Right atrium auricular region (tissue), 2 donors: Measurements from ENCODE around the gene PARD3B. TPM values are rescaled to one million over a fixed set of nuclear protein-coding genes. Genes with fewer than 3 reads are reported as not detected.
"Not testable (repeated sequence)": the region's sequence is repeated elsewhere in the genome, so short reads cannot be mapped to it uniquely, and the experiment has no call there.

ENCODE experiments used
- DNase-seq: peaks from one replicate; pipeline ENCODE4 v3.0.0-alpha.2; 2019; ENCODE audit warnings: low spot score
- H3K27ac ChIP-seq, 2 donors: fragments of 200-600 bp; sonication (generic); 1 replicate in 1 of 2; 2 replicates in 1 of 2; pipeline ENCODE4 v1.5.1; 2016 to 2019
- H3K27me3 ChIP-seq, 2 donors: fragments of 200-600 bp; sonication (generic); one replicate each; pipeline versions ENCODE4 v1.5.1 to v1.6.0; 2017 to 2019
- H3K36me3 ChIP-seq: fragments of 200-600 bp; sonication (generic); one replicate; pipeline ENCODE4 v1.5.1; 2016
- H3K4me1 ChIP-seq, 2 donors: fragments of 200-600 bp; sonication (generic); one replicate each; pipeline versions ENCODE4 v1.5.1 to v1.6.0; 2017 to 2019
- H3K4me3 ChIP-seq, 2 donors: fragments of 200-600 bp; sonication (generic); 1 replicate in 1 of 2; 2 replicates in 1 of 2; pipeline ENCODE4 v1.5.1; 2017 to 2019; ENCODE audit warnings: mild to moderate bottlenecking in 1 of 2, moderate library complexity in 1 of 2
- H3K9me3 ChIP-seq, 2 donors: fragments of 200-600 bp; sonication (generic); one replicate each; pipeline ENCODE4 v1.5.1; 2019
- total RNA-seq, 2 donors: library from RNA; depleted of rRNA; stranded (reverse); fragments of >200 nt; gene quantifications; one replicate each; pipeline ENCODE4 v1.1.0, GENCODE V29; 2016
- TF ChIP-seq, protein P1 (sequence below), 2 donors: fragments of 200-600 bp; sonication (generic); IDR thresholded peaks; one replicate each; pipeline ENCODE4 v1.5.1; 2019; ENCODE audit warnings: antibody characterized with exemption in 2 of 2

The PARD3B gene
- total RNA-seq, 2 donors from 2014 or later: 7.4 to 12.2 TPM

DNA sequence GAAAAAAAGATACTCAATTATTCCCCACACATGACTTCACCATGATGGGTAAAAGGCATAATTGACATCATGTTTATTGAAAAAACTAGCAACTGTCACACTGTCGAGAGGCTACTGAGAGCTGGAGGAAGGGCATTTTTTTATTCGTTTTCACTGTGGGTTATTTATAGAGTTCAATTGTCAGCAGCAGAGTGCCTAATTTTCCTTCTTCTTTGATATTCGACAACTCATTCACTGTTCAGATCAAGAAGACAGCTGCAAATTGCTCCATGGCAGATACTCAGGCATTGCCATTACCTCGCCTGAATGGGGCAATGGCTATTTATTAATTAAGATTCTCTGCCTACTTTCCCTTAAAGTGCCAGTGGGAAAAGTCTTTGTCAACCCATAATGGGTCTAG lies 939.5 kb downstream of the PARD3B start:
- H3K36me3 ChIP-seq: no peaks in the 10 kb centered on the region
- DNase-seq: no peak
- H3K9me3 ChIP-seq: no peaks in the 10 kb centered on the region
- no peak overlapping the region for H3K27ac ChIP-seq
- H3K27me3 ChIP-seq: no peaks in the 10 kb centered on the region
- TF ChIP-seq, protein P1, sequence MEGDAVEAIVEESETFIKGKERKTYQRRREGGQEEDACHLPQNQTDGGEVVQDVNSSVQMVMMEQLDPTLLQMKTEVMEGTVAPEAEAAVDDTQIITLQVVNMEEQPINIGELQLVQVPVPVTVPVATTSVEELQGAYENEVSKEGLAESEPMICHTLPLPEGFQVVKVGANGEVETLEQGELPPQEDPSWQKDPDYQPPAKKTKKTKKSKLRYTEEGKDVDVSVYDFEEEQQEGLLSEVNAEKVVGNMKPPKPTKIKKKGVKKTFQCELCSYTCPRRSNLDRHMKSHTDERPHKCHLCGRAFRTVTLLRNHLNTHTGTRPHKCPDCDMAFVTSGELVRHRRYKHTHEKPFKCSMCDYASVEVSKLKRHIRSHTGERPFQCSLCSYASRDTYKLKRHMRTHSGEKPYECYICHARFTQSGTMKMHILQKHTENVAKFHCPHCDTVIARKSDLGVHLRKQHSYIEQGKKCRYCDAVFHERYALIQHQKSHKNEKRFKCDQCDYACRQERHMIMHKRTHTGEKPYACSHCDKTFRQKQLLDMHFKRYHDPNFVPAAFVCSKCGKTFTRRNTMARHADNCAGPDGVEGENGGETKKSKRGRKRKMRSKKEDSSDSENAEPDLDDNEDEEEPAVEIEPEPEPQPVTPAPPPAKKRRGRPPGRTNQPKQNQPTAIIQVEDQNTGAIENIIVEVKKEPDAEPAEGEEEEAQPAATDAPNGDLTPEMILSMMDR (IDR thresholded peaks at IDR 0.05): no peak
- no peak overlapping the region for H3K4me3 ChIP-seq
- peaks cover 0 to 4% of the 10 kb centered on the region in 2 donors for H3K4me1 ChIP-seq

DNA sequence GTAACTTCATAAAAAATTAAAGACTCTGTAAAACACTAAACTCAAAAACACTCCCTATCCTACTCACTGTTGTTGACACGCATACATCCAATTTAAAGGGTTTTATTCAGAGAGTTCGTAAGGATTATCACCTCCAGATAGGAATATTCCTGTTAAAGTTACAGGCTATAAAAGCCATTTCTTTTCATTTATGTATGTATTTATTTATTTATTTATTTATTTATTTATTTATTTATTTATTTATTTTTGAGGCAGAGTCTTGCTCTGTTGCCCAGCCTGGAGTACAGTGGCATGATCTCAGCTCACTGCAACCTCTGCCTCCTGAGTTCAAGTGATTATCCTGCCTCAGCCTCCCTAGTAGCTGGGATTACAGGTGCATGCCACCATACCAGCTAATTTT lies 948.3 kb downstream of the PARD3B start:
- not testable (repeated sequence) for H3K27ac ChIP-seq, DNase-seq, H3K27me3 ChIP-seq, H3K36me3 ChIP-seq, H3K4me1 ChIP-seq, H3K9me3 ChIP-seq, H3K4me3 ChIP-seq

DNA sequence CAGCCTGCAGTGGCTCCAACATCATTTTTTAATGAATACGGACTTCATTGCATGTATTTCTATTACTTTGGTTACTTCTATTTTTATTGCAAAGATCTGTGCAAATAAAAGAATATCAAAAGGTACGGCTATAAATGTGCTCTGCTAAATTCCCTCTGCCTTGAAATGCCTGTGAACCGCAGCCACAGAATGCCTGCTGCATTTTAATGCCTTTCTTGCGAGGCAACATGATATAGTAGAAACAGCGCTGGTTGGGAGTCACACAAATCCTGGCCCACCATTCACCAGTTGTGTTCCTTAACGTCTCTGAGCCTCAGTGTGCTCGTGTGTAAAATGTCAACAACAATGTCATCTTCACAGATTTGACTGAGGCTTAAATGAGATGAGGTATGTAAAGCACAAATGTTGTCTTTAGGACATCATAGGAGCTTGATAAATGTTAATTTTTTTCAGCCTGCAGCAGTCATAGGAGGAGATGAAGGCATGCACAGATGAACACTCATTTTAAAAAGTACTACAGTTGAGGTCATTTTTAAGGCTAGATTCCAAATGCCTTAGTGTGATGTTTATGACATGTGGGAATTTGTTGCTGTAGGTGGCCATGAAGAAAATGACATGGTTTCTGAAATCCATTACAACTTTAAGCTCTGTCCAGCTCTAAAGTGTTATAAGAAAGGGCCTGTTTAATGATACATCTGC lies 949.4 kb downstream of the PARD3B start:
- H3K27ac ChIP-seq: no peak overlapping the region
- H3K36me3 ChIP-seq: no peaks in the 10 kb centered on the region
- peaks cover 0 to 4% of the 10 kb centered on the region in 2 donors for H3K4me1 ChIP-seq
- DNase-seq: no peak
- no peaks in the 10 kb centered on the region for H3K27me3 ChIP-seq
- no peak overlapping the region for H3K4me3 ChIP-seq
- TF ChIP-seq, protein P1 (IDR thresholded peaks at IDR 0.05): no peak
- no peaks in the 10 kb centered on the region for H3K9me3 ChIP-seq

DNA sequence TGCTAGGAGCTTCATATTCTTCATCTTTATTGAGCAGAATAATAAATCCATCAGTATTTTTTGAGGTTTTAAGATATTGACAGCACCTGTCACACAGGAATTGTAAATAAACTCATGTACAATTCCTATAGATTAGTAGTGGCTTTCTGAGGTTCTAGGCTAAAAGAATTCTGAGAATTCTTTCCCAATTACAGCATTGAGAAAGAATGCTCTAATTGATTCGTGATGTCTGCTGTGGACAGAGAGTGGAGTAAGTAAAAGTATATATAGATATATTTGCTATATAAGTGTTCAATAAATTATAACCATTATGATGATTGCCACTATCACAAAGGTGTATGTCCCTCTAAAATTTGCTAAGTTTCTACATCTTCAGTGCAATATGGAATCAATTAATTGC lies 950.5 kb downstream of the PARD3B start:
- peaks cover 0 to 4% of the 10 kb centered on the region in 2 donors for H3K4me1 ChIP-seq
- no peak for DNase-seq
- no peaks in the 10 kb centered on the region for H3K36me3 ChIP-seq
- H3K27me3 ChIP-seq: no peaks in the 10 kb centered on the region
- no peak overlapping the region for H3K4me3 ChIP-seq
- no peak overlapping the region for H3K27ac ChIP-seq
- TF ChIP-seq, protein P1 (IDR thresholded peaks at IDR 0.05): no peak
- H3K9me3 ChIP-seq: no peaks in the 10 kb centered on the region

DNA sequence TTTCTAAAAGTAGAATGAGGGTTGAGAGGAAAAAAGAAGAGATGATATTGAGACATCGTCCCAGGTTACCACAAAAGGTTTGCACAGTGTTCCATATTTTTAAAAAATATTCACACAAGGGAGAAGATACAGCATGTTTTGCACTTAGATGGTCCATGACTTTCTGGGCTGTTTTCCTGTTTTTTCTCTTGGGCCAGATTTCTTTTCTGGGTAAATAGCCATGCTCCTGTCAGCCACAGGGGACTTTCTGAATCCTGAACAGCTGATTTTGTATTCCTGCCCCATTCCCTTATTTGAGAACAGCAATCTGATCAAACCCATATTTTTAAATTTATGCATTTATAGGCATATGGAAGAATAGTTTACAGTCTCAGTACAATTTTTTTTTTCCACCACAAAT lies 951.1 kb downstream of the PARD3B start:
- no peak for DNase-seq
- no peaks in the 10 kb centered on the region for H3K36me3 ChIP-seq
- H3K27me3 ChIP-seq: no peaks in the 10 kb centered on the region
- TF ChIP-seq, protein P1 (IDR thresholded peaks at IDR 0.05): no peak
- H3K4me3 ChIP-seq: no peak overlapping the region
- H3K9me3 ChIP-seq: no peaks in the 10 kb centered on the region
- H3K4me1 ChIP-seq: peaks cover 0 to 4% of the 10 kb centered on the region in 2 donors
- H3K27ac ChIP-seq: no peak overlapping the region

DNA sequence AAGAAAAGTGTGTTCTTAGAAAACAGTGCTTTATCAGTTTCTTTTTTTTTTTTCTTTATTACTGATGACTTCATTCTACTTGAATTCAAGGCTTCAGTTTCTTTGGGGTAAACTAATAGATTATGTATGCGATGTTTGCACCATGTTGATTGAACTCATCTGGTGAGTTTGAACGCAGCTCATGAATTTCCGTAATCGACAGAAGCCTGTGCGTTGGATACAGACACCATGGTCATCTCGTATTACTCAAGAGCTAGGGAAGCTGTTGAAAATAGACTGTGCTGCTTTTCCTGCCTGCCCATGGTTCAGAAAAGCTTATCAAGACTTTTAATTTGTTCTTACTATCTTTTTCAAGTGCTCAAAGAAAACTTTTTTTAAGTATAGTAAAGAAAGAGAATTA lies 951.5 kb downstream of the PARD3B start:
- H3K4me3 ChIP-seq: no peak overlapping the region
- H3K4me1 ChIP-seq: peaks cover 0 to 4% of the 10 kb centered on the region in 2 donors
- no peaks in the 10 kb centered on the region for H3K27me3 ChIP-seq
- H3K36me3 ChIP-seq: no peaks in the 10 kb centered on the region
- H3K9me3 ChIP-seq: no peaks in the 10 kb centered on the region
- TF ChIP-seq, protein P1 (IDR thresholded peaks at IDR 0.05): no peak
- no peak for DNase-seq
- H3K27ac ChIP-seq: no peak overlapping the region
